H1 (cell line): ENCODE measurements around the gene COX14. TPM values are rescaled to one million over a fixed set of nuclear protein-coding genes. Genes with fewer than 3 reads are reported as not detected.

Source experiments
- NRF1 ChIP-seq: IDR thresholded peaks from 2 replicates; pipeline ENCODE4 v1.6.1; 2011; ENCODE audit warnings: mild to moderate bottlenecking, low read depth, low read length, improper control_type of control experiment
- polyA plus RNA-seq, 7 experiments: library from polyadenylated mRNA; depleted of rRNA in 3 of 7; stranded (reverse) in 5 of 7; unstranded in 2 of 7; fragments of >200 nt in 5 of 7; fragments of 200-250 nt in 2 of 7; gene quantifications; 1 replicate in 5 of 7; 2 replicates in 1 of 7; 4 replicates in 1 of 7; pipeline versions ENCODE4 v1.2.1 to v1.2.3, GENCODE V29; 2011 to 2013; ENCODE audit warnings: missing spikeins in 2 of 7, mixed read lengths in 2 of 7
- total RNA-seq: library from RNA; stranded (reverse); fragmentation: NEBNext Ultra II Directional; extraction: Animal tissue kit (Norgen Biotek cat#: 25700); gene quantifications from 2 replicates; pipeline ENCODE4 v1.2.1, GENCODE V29; 2021

COX14 gene
- total and polyA plus RNA-seq, 2 of the 8 experiments (the other 6 are each of a cell fraction or from before 2014, with no cell fraction given): 40.1 to 102 TPM

DNA sequence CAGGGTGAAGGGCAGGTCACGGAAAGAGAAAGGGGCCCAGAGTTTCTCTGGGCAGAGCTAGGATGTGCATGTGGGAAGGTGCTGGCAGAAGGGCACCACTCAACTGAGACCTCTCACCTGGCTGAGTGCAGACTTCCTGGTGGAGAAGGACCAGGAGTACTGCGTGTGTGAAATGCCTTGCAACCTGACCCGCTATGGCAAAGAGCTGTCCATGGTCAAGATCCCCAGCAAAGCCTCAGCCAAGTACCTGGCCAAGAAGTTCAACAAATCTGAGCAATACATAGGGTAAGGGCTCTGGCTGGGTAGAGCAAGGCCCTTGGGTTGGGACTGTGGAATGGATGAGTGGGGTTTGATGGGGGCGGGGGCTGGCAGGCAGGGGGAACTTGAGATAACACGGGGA is 32.3 kb upstream of the COX14 start (continued):
- TF ChIP-seq NRF1: no peak
- TF ChIP-seq, all 59 proteins: peak for 0
